ENCODE measurements around the gene SFMBT1.

DNA sequence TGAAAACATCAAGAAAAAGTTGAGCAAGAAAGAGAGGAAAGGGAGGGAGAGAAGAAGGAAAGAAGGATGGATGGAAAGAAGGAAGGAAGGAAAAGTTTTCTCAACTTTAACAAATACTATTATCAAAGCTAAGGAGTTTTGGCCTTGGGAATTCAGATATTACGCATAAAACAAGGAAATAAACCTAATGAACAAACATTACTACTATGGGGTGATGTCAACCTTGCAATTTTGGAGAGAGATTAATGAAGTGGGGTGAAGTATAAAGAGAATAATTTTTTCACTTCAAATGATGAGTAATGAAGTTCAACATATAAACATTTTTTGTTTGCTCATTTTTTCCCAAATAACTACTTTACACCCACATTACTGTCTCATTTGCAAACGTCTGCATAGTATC lies 55.2 kb downstream of the SFMBT1 start:
- TF ChIP-seq EZH2 (IDR thresholded peaks at IDR 0.05; ENCODE audit: low read depth) (no peak), CTCF (conservative IDR thresholded peaks at IDR 0.05) (no peak)

All from PC-9 (cell line).